ENCODE data around the gene TGM3.
A peak's percentile ranks its signal among the peaks of the same experiment; 100 is the strongest.

TGM3 gene

GRCh38 chr20:2305479-2305878 is 9.7 kb downstream of the TGM3 start:
- DNase-seq (ENCODE audit: low read depth in 2 of 2) = no peak

GRCh38 chr20:2305946-2306345 is 10.1 kb downstream of the TGM3 start:
- no peak for DNase-seq (ENCODE audit: low read depth in 2 of 2)

- DNase-seq (ENCODE audit: low read depth in 2 of 2) = no peak
These were observed 11.3 kb downstream of the TGM3 start for GRCh38 chr20:2307136-2307535.

GRCh38 chr20:2311329-2311728 is 15.5 kb downstream of the TGM3 start:
- DNase-seq (ENCODE audit: low read depth in 2 of 2) = no peak

- DNase-seq (ENCODE audit: low read depth in 2 of 2) = no peak
These were observed 17.1 kb downstream of the TGM3 start for GRCh38 chr20:2312876-2313275.

GRCh38 chr20:2313316-2313715 is 17.5 kb downstream of the TGM3 start:
- no peak for DNase-seq (ENCODE audit: low read depth in 2 of 2)

- peak; percentile 52 to 53 for DNase-seq (ENCODE audit: low read depth in 2 of 2)
These were observed 19.1 kb downstream of the TGM3 start for GRCh38 chr20:2314759-2315439.

GRCh38 chr20:2315440-2315778 is 19.6 kb downstream of the TGM3 start:
- no peak for DNase-seq (ENCODE audit: low read depth in 2 of 2)

GRCh38 chr20:2316847-2317495 is 21.2 kb downstream of the TGM3 start:
- no peak for DNase-seq (ENCODE audit: low read depth in 2 of 2)

- DNase-seq (ENCODE audit: low read depth in 2 of 2) = no peak
These were observed 25.2 kb downstream of the TGM3 start for GRCh38 chr20:2320813-2321658.

- DNase-seq (ENCODE audit: low read depth in 2 of 2) = no peak
These were observed 27.2 kb downstream of the TGM3 start for GRCh38 chr20:2323051-2323450.

- no peak for DNase-seq (ENCODE audit: low read depth in 2 of 2)
These were observed 30.2 kb downstream of the TGM3 start for GRCh38 chr20:2326046-2326445.

- no peak for DNase-seq (ENCODE audit: low read depth in 2 of 2)
These were observed 32.1 kb downstream of the TGM3 start for GRCh38 chr20:2327620-2328555.

GRCh38 chr20:2329286-2329685 is 33.5 kb downstream of the TGM3 start:
- no peak for DNase-seq (ENCODE audit: low read depth in 2 of 2)

- no peak for DNase-seq (ENCODE audit: low read depth in 2 of 2)
These were observed 34.4 kb downstream of the TGM3 start for GRCh38 chr20:2330090-2330695.

GRCh38 chr20:2331106-2331505 is 35.3 kb downstream of the TGM3 start:
- no peak for DNase-seq (ENCODE audit: low read depth in 2 of 2)

- no peak for DNase-seq (ENCODE audit: low read depth in 2 of 2)
These were observed 36.2 kb downstream of the TGM3 start for GRCh38 chr20:2331901-2332565.

GRCh38 chr20:2332711-2333110 is 36.9 kb downstream of the TGM3 start:
- no peak for DNase-seq (ENCODE audit: low read depth in 2 of 2)

GRCh38 chr20:2333821-2334220 is 38.0 kb downstream of the TGM3 start:
- DNase-seq (ENCODE audit: low read depth in 2 of 2) = no peak

GRCh38 chr20:2335096-2335870 is 39.5 kb downstream of the TGM3 start:
- no peak for DNase-seq (ENCODE audit: low read depth in 2 of 2)

Measured in fibroblast of skin of left quadriceps (primary cell).